GM13977 (cell line): ENCODE results near the gene ETV7.

Source experiments
- DNase-seq: peaks from one replicate; pipeline ENCODE4 v3.0.0; 2012; ENCODE audit warnings: low spot score
- CTCF ChIP-seq: IDR thresholded peaks from 2 replicates; pipeline ENCODE4 v1.5.1; 2012; ENCODE audit warnings: mild to moderate bottlenecking, control low read depth; ENCODE audit not compliant: insufficient read depth; ENCODE audit errors: extremely low read depth, missing control alignments
- in situ Hi-C: fragments of 300-500 bp; cut with MboI; formaldehyde crosslinking; loops from one replicate; pipeline ENCODE4 v1.12.0; 2022; ENCODE audit warnings: low sequenced_read_pairs, low pct_unique_long_range_greater_than_20kb, mixed read lengths, inconsistent platforms; ENCODE audit not compliant: unreplicated experiment

Gene ETV7

GRCh38 chr6:36361071-36361470, 26.4 kb downstream of the ETV7 start:
- TF ChIP-seq CTCF = no peak
- in situ Hi-C loops = no loop called here
- no peak for DNase-seq

GRCh38 chr6:36360241-36361054, 27.0 kb downstream of the ETV7 start:
- in situ Hi-C loops = no loop called here
- DNase-seq = peak; percentile 77
- TF ChIP-seq CTCF = peak; percentile 76

GRCh38 chr6:36358226-36358915, 29.1 kb downstream of the ETV7 start:
- in situ Hi-C loops = loop anchor here (10.0 kb wide), 1 partner anchor 64 kb away; no protein-coding TSS in a partner anchor
- DNase-seq = peak; percentile 47
- TF ChIP-seq CTCF = no peak

GRCh38 chr6:36357872-36358225, 29.6 kb downstream of the ETV7 start:
- no peak for TF ChIP-seq CTCF
- DNase-seq = peak; percentile 60
- in situ Hi-C loops = loop anchor here (10.0 kb wide), 1 partner anchor 63 kb away; no protein-coding TSS in a partner anchor

GRCh38 chr6:36355819-36356218, 31.6 kb downstream of the ETV7 start:
- TF ChIP-seq CTCF = no peak
- no peak for DNase-seq
- in situ Hi-C loops = loop anchor here (10.0 kb wide), 1 partner anchor 61 kb away; no protein-coding TSS in a partner anchor

- no peak for TF ChIP-seq CTCF
- no peak for DNase-seq
- in situ Hi-C loops = loop anchor here (10.0 kb wide), 1 partner anchor 59 kb away; no protein-coding TSS in a partner anchor
Observed at GRCh38 chr6:36353411-36353915, 34.0 kb downstream of the ETV7 start.
